ENCODE data around the gene SPATA25.
"Not testable (repeated sequence)": the region's sequence is repeated elsewhere in the genome, so short reads cannot be mapped to it uniquely, and the experiment has no call there.

SPATA25 gene

DNA sequence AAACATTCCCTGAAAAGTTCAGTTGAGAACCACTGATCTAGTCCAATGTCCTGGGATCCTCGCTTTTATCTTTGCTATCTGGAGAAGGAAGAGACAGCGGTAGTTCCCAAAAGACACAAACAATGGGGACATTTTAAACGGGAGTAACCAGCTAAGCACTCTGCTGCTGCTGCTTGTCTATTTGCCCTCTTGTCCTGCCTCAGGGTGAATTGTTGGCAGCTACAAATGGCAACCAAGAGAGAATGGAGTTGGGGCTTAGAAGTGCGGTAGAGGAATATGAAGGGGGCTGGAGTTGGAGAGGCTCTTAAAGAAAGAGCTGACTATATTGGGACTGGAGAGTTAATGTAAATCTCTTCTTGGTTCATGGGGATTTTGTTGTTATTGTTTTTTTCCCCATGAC, 12.8 kb downstream of the SPATA25 start:
- DNase-seq (ENCODE audit: low read depth) = no peak
- no peak overlapping the region for H3K4me3 ChIP-seq (ENCODE audit: low read depth, low read length)
- in situ Hi-C loops (cut with HindIII; ENCODE audit: low sequenced_read_pairs) = no loop called here
- TF ChIP-seq, protein P1, sequence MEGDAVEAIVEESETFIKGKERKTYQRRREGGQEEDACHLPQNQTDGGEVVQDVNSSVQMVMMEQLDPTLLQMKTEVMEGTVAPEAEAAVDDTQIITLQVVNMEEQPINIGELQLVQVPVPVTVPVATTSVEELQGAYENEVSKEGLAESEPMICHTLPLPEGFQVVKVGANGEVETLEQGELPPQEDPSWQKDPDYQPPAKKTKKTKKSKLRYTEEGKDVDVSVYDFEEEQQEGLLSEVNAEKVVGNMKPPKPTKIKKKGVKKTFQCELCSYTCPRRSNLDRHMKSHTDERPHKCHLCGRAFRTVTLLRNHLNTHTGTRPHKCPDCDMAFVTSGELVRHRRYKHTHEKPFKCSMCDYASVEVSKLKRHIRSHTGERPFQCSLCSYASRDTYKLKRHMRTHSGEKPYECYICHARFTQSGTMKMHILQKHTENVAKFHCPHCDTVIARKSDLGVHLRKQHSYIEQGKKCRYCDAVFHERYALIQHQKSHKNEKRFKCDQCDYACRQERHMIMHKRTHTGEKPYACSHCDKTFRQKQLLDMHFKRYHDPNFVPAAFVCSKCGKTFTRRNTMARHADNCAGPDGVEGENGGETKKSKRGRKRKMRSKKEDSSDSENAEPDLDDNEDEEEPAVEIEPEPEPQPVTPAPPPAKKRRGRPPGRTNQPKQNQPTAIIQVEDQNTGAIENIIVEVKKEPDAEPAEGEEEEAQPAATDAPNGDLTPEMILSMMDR (IDR thresholded peaks at IDR 0.05; ENCODE audit: low read depth, low read length, missing control alignments) = no peak

DNA sequence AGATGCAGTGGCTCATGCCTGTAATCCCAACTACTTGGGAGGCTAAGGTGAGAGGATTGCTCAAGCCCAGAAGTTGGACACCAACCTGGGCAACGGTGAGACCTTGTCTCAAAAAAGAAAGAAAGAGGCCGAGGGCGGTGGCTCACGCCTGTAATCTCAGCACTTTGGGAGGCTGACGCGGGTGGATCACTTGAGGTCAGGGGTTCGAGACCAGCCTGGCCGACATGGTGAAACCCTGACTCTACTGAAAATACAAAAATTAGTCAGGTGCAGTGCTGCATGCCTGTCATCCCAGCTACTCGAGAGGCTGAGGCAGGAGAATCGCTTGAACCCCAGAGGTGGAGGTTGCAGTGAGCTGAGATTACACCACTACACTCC, 13.3 kb downstream of the SPATA25 start:
- in situ Hi-C loops (cut with HindIII; ENCODE audit: low sequenced_read_pairs); DNase-seq (ENCODE audit: low read depth); H3K4me3 ChIP-seq (ENCODE audit: low read depth, low read length): not testable (repeated sequence)

DNA sequence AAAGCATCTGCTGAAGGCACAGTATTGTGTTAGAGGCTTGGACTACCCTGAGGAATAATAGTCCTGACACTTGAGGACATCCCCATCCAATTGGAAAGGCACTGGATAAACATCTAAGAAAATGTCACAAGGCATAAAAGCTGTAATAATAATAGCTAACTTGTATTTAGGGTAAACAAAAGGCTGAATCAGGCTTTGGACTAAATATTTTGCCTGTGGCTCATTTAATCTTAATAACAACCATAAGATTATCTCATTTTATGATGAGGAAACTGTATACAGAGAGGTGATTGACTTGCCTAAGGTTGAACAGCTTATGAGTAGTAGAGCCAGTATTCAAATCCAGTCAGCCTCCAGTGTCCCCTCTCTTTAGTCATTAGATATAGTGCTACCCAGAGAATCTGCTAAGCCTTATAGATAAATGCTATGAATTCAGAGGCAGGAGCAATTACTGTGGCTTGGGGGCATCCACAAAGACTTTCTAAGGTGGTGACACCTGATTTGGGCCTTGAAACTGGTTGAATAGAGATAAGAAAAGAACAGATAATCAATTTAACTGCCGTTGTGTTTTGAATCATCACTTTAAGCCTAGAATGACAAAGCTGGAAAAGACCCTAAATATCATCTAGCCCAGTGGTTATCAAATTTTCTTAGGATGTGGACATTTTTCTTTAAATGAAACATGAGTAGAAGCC, 13.9 kb downstream of the SPATA25 start:
- TF ChIP-seq, protein P1 (IDR thresholded peaks at IDR 0.05; ENCODE audit: low read depth, low read length, missing control alignments) = no peak
- H3K4me3 ChIP-seq (ENCODE audit: low read depth, low read length) = no peak overlapping the region
- no peak for DNase-seq (ENCODE audit: low read depth)
- in situ Hi-C loops (cut with HindIII; ENCODE audit: low sequenced_read_pairs) = no loop called here

DNA sequence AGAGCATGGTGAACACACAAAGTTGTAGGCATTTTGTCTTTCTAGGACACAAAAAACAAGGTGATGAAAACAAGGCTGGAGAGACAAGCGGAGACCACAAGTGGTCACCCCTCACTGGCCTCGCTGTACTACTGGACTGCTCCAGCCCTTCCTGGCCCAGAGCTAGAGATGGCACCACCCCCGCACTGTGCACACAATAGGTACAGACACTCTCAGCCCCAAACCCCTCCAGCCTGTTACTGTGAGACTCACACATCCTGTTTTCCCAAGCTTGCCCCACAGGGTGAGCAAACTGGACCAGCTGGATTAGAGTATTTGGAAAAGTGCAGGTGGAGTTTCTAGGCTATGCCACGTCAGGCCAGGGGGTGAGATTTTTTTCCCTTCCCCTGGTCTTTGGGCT, 14.8 kb downstream of the SPATA25 start:
- TF ChIP-seq, protein P1 (IDR thresholded peaks at IDR 0.05; ENCODE audit: low read depth, low read length, missing control alignments) = no peak
- DNase-seq (ENCODE audit: low read depth) = no peak
- in situ Hi-C loops (cut with HindIII; ENCODE audit: low sequenced_read_pairs) = no loop called here
- H3K4me3 ChIP-seq (ENCODE audit: low read depth, low read length) = no peak overlapping the region

DNA sequence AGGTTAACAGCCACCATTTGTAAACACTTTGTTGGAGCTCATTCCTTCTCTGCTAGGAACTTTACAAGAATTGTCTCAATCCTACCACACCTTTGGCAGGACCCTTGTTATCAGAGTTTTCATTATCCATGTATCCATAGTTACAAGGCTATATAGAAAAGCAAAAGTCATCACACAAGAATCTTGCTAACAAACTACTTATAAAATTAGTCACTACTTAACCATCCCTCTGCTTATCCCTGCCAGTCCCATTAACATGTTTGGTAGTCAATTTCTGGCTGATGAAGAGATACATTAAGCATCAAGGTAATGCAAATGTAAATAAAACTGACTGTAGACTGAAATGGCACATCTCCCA, 19.6 kb downstream of the SPATA25 start:
- peak; percentile 59 for DNase-seq (ENCODE audit: low read depth)
- in situ Hi-C loops (cut with HindIII; ENCODE audit: low sequenced_read_pairs) = no loop called here
- H3K4me3 ChIP-seq (ENCODE audit: low read depth, low read length) = no peak overlapping the region
- TF ChIP-seq, protein P1 (IDR thresholded peaks at IDR 0.05; ENCODE audit: low read depth, low read length, missing control alignments) = no peak

DNA sequence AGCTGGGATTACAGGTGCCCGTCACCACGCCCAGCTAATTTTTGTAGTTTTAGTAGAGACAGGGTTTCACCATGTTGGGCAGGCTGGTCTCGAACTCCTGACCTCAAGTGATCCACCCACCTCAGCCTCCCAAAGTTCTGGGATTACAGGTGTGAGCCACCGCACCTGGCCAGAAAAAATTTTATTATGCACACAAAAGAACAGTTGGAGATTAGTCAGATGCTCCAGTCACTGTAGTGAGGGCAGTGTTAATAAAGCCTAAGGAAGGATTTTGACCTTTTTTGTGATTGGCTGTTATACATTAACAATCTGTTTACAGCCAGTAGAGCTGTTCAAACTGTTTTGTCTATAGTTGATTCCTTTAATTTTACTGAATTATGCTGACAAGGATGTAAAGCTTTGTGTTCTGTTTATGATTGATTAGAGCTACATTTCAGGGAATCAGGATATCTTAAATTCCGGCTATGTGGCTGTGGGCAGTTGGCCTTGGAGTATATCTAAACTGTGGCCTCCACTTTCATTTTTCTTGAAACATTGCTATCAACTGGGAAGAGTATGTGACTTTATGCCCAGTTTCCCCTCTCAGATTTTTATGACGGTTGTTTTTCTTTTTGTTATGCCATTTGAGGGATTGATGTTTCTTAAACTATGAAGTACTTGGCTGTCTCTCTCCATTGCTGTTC, 20.1 kb downstream of the SPATA25 start:
- in situ Hi-C loops (cut with HindIII; ENCODE audit: low sequenced_read_pairs) = no loop called here
- DNase-seq (ENCODE audit: low read depth) = no peak
- H3K4me3 ChIP-seq (ENCODE audit: low read depth, low read length) = no peak overlapping the region
- TF ChIP-seq, protein P1 (IDR thresholded peaks at IDR 0.05; ENCODE audit: low read depth, low read length, missing control alignments) = no peak

DNA sequence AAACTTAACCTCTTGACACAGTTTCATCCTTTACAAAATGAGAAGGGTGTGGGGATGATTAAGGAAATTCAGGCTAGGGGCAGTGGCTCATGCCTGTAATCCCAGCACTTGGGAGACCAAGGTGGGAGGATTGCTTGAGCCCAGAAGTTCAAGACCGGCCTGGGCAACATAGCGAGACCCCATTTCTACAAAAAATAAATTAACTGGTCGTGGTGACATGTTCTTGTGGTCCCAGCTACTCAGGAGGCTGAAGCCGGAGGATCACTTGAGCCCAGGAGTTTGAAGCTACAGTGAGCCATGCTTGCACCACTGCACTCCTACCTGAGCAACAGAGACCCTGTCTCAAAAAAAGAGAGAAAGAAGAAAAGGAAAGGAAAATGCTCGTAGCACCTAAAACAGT, 21.0 kb downstream of the SPATA25 start:
- in situ Hi-C loops (cut with HindIII; ENCODE audit: low sequenced_read_pairs) = no loop called here
- DNase-seq (ENCODE audit: low read depth) = no peak
- TF ChIP-seq, protein P1 (IDR thresholded peaks at IDR 0.05; ENCODE audit: low read depth, low read length, missing control alignments) = no peak
- no peak overlapping the region for H3K4me3 ChIP-seq (ENCODE audit: low read depth, low read length)
